Stimulated activated CD8-positive, alpha-beta memory T cell treated with anti-CD3 and anti-CD28 coated beads, Interleukin-4, amount 100 ng/mL, for 24 hours (primary cell): ENCODE measurements around the gene PDE5A.
"Not testable (repeated sequence)": the region's sequence is repeated elsewhere in the genome, so short reads cannot be mapped to it uniquely, and the experiment has no call there.

Experiments used
- DNase-seq: peaks from one replicate; pipeline ENCODE4 v3.0.0-alpha.2; 2020; ENCODE audit warnings: low read depth

Gene PDE5A

GRCh38 chr4:119628281-119629141 is at the start of gene PDE5A:
TSS of gene PDE5A (minus strand) at chr4:119628804. CDS start at chr4:119628671, 133 bp downstream.
- peak; percentile 62 for DNase-seq

- no peak for DNase-seq
Measured at GRCh38 chr4:119676101-119676500, 47.5 kb upstream of the PDE5A start.

- DNase-seq: no peak
Measured at GRCh38 chr4:119675391-119675790, 46.8 kb upstream of the PDE5A start.

GRCh38 chr4:119672938-119673337 is 44.3 kb upstream of the PDE5A start:
- no peak for DNase-seq

GRCh38 chr4:119672086-119672485 is 43.5 kb upstream of the PDE5A start:
- DNase-seq: no peak

- no peak for DNase-seq
Measured at GRCh38 chr4:119671205-119671604, 42.6 kb upstream of the PDE5A start.

- no peak for DNase-seq
Measured at GRCh38 chr4:119667802-119668201, 39.2 kb upstream of the PDE5A start.

- no peak for DNase-seq
Measured at GRCh38 chr4:119666653-119667091, 38.1 kb upstream of the PDE5A start.

- no peak for DNase-seq
Measured at GRCh38 chr4:119665752-119666151, 37.1 kb upstream of the PDE5A start.

GRCh38 chr4:119664168-119664907 is 35.7 kb upstream of the PDE5A start:
- DNase-seq: no peak

- no peak for DNase-seq
Measured at GRCh38 chr4:119663160-119663788, 34.7 kb upstream of the PDE5A start.

GRCh38 chr4:119662612-119663011 is 34.0 kb upstream of the PDE5A start:
- not testable (repeated sequence) for DNase-seq

- DNase-seq: no peak
Measured at GRCh38 chr4:119661231-119661630, 32.6 kb upstream of the PDE5A start.

- no peak for DNase-seq
Measured at GRCh38 chr4:119659576-119659975, 31.0 kb upstream of the PDE5A start.

GRCh38 chr4:119657111-119657611 is 28.6 kb upstream of the PDE5A start:
- DNase-seq: no peak

- no peak for DNase-seq
Measured at GRCh38 chr4:119656342-119656741, 27.7 kb upstream of the PDE5A start.

- no peak for DNase-seq
Measured at GRCh38 chr4:119655111-119655837, 26.7 kb upstream of the PDE5A start.

- no peak for DNase-seq
Measured at GRCh38 chr4:119653990-119654389, 25.4 kb upstream of the PDE5A start.

GRCh38 chr4:119652998-119653397 is 24.4 kb upstream of the PDE5A start:
- DNase-seq: no peak

GRCh38 chr4:119648398-119648797 is 19.8 kb upstream of the PDE5A start:
- DNase-seq: no peak

GRCh38 chr4:119647558-119647957 is 19.0 kb upstream of the PDE5A start:
- no peak for DNase-seq
